GM18868 (cell line): ENCODE data around the gene ANK2.

ENCODE experiments used
- ATAC-seq: cut with Tn5 transposase; IDR thresholded peaks from one replicate; pipeline ENCODE4 v1.9.1; 2021; ENCODE audit warnings: mild to moderate bottlenecking, moderate library complexity; ENCODE audit not compliant: unreplicated experiment

Gene ANK2

DNA sequence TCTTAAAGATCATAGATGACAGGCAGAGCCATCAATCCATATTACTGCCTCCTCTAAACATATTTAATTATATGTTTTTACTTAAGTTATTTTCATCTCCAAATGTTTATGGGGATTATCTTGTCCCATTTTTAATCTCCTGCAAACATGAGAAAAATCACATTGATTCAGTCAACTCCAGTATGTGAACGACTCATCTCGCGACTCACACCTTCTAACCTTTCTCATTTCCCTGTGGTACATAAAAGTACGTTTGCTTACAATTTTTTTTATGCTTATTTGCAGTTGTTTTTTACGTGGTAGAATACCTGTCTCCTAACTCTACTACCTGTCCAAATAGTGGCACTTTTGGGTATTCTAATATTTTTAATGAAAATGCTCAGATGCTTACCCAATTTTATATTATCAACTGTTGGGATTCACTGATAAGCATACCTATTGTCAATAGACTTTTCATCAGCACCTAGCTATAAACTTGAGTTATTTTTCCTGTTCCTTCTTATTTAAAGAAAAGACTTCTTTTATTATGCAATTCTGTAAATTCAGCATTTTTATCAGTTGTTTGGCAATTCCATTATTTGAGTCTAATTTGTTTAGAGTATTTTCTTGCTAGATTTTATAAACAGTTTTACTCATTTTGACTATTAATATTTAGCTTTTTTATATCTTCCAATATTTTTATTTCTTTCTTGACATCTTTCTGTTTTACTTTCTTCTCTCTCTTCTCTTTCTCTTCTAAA lies 276.6 kb downstream of the ANK2 start:
- no peak for ATAC-seq

GRCh38 chr4:113327494-113327893 lies 278.0 kb downstream of the ANK2 start:
- no peak for ATAC-seq

DNA sequence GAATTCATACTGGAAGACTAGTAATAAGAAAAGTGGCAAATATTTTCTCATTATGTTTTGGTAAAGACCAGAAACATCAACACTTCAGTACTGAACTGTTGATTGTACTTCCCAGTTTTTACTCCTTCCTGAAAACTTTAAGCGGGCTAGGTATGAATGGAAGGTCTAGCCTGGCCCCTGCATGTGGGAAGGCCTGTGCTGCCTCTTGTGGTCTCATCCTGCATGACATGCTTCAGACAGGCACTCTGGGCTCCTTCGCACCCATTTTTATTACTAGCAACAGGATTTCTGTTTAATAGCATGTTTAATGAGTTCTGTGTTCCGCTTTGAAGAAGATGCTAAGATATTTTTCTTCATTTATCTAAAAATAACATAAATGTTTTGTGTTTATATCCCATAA lies 279.1 kb downstream of the ANK2 start:
- ATAC-seq = no peak

- no peak for ATAC-seq
Observed at GRCh38 chr4:113330200-113330599, 280.7 kb downstream of the ANK2 start.

- ATAC-seq = no peak
Observed at GRCh38 chr4:113331811-113332210, 282.4 kb downstream of the ANK2 start.

- no peak for ATAC-seq
Observed at GRCh38 chr4:113332701-113333100, 283.2 kb downstream of the ANK2 start.

- ATAC-seq = no peak
Observed at GRCh38 chr4:113335746-113336145, 286.3 kb downstream of the ANK2 start.

DNA sequence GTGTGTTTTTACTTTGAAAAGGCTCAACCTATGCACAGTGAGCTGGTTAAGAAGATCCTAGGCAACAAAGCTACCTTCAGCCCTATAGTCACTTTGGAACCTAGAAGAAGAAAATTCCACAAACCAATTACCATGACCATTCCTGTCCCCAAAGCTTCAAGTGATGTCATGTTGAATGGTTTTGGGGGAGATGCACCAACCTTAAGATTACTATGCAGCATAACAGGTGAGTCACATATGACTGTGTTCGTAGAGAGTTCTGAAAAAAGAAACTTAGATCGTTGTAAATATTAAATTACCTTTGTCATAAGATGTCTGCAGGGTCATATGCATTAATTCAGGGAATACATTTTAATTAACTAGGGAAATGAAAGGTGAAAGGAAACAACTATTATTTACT lies 287.1 kb downstream of the ANK2 start:
- ATAC-seq = no peak

DNA sequence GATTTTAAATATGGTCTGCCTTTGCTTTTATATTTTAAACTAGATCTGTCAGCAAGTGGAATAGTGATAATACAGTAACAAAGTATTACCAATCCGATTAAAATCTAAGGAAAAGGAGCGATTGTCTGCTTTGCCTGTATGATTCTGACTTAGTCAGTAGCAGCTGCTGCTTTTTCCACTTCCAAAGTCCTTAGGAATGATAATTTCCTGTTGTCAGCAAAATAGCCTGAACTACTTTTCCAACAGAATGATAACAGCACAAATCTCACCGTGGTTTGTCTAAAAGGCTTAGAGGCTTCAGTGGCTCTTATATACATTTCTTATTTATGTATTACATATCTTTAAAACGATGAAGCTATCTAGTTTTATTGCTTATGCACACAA lies 290.0 kb downstream of the ANK2 start:
- ATAC-seq = no peak

GRCh38 chr4:113344100-113344499 lies 294.6 kb downstream of the ANK2 start:
- ATAC-seq = no peak

DNA sequence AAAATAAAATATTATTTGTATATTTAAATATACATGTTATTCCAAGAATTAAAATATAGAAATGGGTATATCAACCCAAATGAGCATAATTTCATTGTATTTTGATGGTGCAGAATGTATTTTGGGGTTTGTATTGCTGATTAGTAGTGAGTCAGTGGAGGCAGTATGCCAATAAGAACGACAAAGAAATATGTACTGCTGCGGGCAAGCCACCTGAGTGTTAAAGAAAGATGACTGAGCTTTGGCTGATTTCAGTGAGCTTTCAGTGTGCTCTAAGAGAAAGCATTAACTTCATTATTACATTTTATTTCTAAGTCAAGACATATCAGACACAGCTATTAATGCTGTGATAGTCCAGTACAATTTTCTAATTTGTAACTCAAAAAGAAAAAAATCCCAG lies 297.8 kb downstream of the ANK2 start:
- ATAC-seq = no peak

DNA sequence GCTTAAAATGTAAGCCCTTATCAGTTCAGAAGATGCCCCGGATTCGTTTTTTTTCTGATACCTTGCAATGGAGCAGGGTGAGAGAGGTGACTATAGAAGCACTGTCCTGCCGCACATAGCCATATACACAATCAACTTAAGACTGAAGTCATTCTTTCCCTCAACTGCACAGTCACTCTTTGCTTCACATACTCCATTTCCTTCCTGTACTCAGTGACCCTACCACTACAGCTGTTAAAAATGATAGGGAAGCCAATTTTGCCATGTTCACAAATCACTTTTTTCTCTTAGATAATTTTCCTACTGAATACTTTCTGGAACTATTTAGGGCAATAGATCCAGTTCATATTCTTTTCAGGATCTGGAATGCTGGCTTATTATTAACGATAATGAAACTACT lies 300.0 kb downstream of the ANK2 start:
- ATAC-seq = peak; percentile 80

GRCh38 chr4:113350576-113350975 lies 301.1 kb downstream of the ANK2 start:
- ATAC-seq = no peak

DNA sequence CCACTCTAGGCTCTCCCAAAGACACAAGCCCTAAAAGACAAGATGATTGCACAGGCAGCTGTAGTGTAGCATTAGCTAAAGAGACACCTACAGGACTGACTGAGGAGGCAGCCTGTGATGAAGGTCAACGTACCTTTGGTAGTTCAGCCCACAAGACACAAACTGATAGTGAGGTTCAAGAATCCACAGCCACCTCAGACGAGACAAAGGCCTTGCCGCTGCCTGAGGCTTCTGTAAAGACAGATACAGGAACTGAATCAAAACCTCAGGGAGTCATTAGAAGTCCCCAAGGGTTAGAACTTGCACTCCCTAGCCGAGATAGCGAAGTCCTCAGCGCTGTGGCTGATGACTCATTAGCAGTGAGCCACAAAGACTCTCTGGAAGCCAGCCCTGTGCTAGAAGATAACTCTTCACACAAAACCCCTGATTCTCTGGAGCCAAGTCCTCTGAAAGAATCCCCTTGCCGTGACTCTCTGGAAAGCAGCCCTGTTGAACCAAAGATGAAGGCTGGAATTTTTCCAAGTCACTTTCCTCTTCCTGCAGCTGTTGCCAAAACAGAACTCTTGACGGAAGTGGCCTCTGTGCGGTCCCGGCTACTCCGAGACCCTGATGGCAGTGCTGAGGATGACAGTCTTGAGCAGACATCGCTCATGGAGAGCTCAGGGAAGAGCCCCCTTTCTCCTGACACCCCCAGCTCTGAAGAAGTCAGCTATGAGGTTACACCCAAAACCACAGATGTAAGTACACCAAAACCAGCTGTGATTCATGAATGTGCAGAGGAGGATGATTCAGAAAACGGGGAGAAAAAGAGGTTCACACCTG lies 306.3 kb downstream of the ANK2 start:
- peak; percentile 98 for ATAC-seq

DNA sequence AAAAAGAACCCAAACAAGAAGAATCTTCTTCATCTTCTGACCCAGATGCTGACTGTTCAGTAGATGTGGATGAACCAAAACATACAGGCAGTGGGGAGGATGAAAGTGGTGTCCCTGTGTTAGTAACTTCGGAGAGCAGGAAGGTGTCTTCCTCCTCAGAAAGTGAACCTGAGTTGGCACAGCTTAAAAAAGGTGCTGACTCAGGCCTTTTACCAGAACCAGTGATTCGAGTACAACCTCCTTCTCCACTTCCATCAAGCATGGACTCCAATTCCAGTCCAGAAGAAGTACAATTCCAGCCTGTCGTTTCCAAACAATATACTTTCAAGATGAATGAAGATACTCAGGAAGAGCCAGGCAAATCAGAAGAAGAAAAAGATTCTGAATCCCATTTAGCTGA lies 307.0 kb downstream of the ANK2 start:
- no peak for ATAC-seq

GRCh38 chr4:113358784-113359183 lies 309.3 kb downstream of the ANK2 start:
- no peak for ATAC-seq

DNA sequence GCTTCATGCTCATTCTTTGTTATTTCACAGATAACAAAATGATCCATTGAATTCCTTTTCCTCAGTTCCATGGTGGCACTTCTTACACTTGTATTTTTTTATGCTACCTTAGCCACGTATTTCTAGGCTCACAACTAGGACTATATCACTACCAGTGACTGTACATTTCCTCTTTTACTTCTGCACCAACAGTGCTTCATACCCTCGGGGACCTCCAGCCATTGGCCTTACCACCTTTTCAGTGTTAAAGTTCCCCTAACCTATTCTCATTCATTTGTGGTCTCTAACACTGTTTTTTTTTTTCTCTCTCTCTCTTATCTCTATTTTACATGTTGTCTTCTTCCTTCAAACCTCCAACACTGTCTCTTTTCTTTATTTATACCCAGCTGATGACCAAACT lies 315.9 kb downstream of the ANK2 start:
- no peak for ATAC-seq

DNA sequence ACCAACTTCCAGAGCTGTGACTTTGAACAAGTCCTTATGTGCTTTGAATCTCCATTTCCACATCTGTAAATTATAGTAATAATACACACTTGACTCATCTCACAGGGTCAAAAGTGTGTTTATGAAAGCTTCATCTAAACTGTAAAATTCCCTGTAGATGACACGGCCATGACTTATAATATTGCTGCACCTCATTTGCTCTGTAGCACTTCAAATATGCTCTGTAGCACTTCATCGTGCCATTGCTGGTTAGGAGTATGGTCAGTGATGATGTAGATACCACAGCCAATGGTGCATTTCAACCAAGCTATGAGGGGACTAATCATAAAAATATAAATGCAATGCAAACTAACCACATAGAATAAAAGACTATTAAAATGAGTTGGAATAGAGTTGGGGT lies 318.6 kb downstream of the ANK2 start:
- ATAC-seq = no peak

GRCh38 chr4:113371111-113371510 lies 321.7 kb downstream of the ANK2 start:
- no peak for ATAC-seq

DNA sequence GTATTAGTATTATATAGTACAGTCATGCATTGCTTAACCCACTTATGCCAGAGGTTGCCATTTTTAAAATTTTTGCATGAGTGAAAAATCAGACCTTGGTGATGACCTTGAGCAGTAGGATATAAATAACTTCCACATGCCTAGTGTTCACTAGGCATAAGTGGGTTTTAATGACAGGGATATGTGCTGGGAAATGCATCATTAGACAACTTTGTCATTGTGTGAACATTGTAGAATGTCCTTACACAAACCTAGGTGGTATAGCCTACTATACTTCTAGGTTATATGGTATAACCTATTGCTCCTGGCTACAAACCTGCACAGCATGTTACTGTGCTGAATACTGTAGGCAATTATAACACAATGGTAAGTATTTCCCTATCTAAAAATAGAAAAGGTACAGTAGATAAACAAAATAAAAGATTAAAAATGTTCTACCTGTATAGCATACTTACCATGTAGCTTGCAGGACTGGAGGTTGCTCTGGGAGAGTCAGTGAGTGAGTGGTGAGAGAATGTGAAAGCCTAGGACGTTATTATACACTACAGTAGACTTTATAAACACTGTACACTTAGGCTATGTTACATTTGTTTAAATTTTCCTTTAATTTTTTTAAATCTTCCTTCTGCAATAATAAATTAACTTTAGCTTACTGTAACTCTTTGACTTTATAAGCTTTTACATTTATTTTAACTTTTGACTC lies 326.7 kb downstream of the ANK2 start:
- no peak for ATAC-seq

GRCh38 chr4:113378836-113379235 lies 329.4 kb downstream of the ANK2 start:
- ATAC-seq = no peak

DNA sequence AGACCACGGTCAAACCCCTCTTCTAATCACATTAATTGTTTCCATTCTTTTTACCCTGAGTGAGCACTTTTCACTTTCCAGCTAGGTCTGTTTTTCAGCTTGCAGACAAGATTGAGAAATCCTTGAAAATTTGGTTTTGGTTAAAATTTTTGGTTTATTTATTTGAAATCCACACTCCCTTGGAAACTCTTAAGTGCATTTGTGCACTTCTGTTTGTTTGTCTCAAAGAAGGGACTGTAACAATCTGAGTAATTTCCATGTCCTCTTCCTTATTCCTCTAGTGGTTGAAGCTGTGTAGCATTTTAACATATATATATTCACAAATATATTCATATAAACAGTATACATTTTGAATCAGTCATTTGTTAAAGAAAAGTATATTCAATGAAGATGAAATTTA lies 333.3 kb downstream of the ANK2 start:
- no peak for ATAC-seq
